Measurements from ENCODE around the gene ARID4A.
A peak's percentile ranks its signal among the peaks of the same experiment; 100 is the strongest.
"Not testable (repeated sequence)": the region's sequence is repeated elsewhere in the genome, so short reads cannot be mapped to it uniquely, and the experiment has no call there.

ARID4A gene

DNA sequence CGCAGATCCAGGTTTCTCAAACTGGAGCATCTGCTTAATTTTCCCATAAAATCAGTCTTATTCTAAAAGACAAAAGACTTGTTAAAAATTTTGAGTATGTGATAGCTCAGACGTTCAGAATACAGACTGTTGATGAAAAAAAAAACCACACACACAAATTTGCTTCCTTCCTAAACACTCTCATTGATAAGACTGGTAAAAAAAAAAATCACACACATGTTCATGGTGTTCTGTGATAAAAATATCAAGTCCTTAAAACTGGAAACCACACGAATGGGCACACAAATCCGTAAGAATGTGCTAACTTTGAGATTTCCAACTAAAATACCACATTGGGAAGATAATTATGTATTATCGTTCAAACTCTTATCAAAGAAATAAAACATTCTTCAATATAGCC, 6.7 kb upstream of the ARID4A start:
- no peak for DNase-seq (ENCODE audit: low read depth in 2 of 2)

GRCh38 chr14:58292187-58292586, 6.2 kb upstream of the ARID4A start:
- no peak for DNase-seq (ENCODE audit: low read depth in 2 of 2)

DNA sequence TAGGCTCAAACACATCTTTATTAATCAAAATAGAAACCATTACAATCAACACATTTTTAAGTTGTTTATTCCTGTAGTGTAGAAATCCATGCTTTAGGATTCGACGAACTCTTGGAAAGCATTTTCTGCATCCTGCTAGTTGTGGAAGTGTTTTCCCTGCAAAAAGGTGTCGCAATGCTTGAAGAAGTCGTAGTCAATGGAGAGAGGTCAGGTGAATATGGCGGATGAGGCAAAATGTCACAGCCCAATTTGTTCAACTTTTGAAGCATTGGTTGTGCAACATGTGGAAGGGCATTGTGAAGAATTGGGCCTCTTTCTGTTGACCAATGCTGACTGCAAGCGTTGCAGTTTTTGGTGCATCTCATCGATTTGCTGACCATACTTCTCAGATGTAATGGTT, 4.2 kb upstream of the ARID4A start:
- no peak for DNase-seq (ENCODE audit: low read depth in 2 of 2)

DNA sequence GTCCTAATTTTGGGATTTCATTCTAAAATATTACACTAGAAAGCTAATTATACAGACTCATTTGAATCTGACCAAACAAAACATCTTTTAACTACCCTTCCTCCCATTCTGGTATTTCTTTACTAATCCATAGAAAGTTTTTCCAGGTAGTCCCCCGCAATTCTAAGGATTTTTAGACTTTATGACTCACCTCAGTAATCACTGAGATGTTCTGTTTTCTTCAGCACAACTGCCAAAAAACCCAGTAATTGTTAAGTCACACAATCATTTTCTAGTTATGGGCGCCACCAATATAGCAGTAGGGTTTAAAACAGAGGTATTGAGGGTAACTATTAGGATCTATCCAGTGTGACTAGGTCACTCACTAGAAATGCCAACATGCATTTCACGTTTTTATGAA, 1.6 kb upstream of the ARID4A start:
- DNase-seq (ENCODE audit: low read depth in 2 of 2), result no peak

DNA sequence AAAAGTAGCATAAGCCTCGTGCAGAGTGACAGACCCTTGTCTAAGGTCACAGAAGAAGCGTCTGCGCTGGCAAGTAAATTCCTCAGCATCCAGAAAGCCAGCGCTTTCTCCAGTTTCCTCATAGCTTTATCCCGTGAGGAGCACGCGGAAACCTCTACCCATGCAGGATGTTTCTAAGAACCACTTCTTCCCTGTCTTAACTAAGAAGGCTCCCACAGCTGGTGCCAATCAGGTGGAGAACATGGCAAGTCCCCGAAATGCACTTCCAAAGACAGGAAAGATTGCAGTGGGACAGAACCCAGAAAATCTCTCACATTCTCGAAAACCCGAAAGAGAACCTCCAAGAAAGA, 968 bp upstream of the ARID4A start:
- DNase-seq (ENCODE audit: low read depth in 2 of 2), result peak in 1 of 2 donors; percentile 2

GRCh38 chr14:58297762-58298476, 436 bp upstream of the ARID4A start:
- peak; percentile 96 to 98 for DNase-seq (ENCODE audit: low read depth in 2 of 2)

GRCh38 chr14:58299401-58300330, 1.3 kb downstream of the ARID4A start:
- DNase-seq (ENCODE audit: low read depth in 2 of 2), result no peak

- no peak for DNase-seq (ENCODE audit: low read depth in 2 of 2)
Observed at GRCh38 chr14:58301416-58301815, 3.1 kb downstream of the ARID4A start.

DNA sequence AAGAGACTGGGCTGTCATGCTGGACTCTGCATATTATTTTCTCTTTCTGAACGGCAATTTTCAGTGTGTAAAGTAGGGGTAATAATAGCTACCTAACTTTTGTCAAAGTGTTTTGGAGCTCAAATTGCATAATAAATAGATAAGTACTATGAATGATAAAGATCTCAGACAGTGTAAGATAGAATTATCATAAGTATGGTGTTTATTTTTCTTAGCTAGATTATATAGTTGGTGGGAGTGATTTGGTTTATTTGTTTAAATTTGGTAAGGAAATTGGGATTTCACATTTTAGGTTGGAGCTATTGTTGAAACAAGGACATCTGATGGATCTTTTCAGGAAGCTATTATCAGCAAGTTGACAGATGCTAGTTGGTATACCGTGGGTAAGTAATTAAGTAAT, 7.4 kb downstream of the ARID4A start:
- DNase-seq (ENCODE audit: low read depth in 2 of 2), result no peak

DNA sequence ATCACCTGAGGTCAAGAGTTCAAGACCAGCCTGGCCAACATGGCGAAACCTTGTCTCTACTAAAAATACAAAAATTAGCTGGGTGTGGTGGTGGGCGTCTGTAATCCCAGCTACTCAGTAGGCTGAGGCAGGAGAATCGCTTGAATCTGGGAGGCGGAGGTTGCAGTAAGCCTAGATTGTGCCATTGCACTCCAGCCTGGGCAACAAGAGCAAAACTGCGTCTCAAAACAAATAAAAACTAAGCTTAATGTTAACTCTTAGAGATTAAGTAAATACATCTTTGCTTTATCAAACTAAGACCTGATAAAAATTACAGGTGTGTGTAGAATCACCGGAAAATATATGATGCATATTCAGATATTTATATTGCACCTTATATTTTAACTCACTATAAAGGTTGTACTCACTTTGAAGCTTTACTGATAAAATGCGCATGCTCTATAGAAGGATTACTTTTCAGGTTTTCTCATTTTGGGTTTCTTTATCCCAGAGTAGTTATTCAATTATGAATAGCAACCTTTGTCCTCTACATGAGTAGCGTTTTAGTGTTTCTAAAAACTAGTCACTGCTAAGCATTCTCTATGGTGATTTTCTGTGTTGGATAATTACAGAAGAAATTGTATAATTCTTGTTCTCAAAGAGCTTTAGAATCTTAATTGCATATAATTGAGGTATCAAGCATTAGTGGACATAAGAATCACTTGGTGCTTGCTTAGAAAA, 9.4 kb downstream of the ARID4A start:
- DNase-seq (ENCODE audit: low read depth in 2 of 2), result no peak

DNA sequence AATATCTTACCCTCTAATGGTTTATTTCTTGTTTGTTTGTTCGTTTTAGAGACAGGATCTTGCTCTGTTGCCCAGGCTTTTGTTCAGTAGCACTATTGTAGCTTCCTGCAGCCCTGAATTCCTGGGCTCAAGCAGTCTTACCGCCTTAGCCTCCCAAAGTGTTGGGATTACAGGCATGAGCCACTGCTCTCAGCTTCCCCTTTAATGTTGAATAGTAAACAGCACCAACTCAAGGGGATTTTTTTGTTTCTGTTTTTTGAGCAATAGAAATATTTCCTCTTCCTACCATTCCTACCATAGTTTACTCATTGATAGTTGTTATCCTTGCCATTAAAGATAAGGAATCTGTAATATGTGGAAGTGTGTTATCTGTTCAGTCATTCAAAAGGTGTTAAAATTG, 10.7 kb downstream of the ARID4A start:
- no peak for DNase-seq (ENCODE audit: low read depth in 2 of 2)

GRCh38 chr14:58313699-58314098, 15.3 kb downstream of the ARID4A start:
- no peak for DNase-seq (ENCODE audit: low read depth in 2 of 2)

- DNase-seq (ENCODE audit: low read depth in 2 of 2), result no peak
Observed at GRCh38 chr14:58315606-58316005, 17.3 kb downstream of the ARID4A start.

- no peak for DNase-seq (ENCODE audit: low read depth in 2 of 2)
Observed at GRCh38 chr14:58327019-58327418, 28.7 kb downstream of the ARID4A start.

DNA sequence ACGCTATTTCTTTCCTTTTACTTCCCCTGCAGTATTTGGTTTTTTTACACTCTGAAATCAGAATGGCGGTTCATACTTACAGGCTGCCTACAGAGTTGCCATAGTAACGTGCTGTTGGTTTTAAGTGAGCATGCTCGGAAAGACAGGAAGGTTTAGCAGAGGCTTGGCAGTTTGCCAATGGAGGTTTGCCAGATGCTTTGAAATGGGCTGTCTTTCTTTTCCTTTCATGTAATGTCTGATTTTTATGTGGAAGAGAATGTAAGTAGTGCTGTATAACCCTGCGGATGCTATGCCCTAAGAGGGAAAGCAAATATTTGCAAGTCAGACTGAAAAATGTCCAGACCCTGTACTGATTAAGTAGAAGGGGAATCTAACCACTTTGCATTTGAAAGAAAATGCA, 32.8 kb downstream of the ARID4A start:
- peak; percentile 53 to 84 for DNase-seq (ENCODE audit: low read depth in 2 of 2)

GRCh38 chr14:58332561-58332960, 34.2 kb downstream of the ARID4A start:
- no peak for DNase-seq (ENCODE audit: low read depth in 2 of 2)

- DNase-seq (ENCODE audit: low read depth in 2 of 2), result not testable (repeated sequence)
Observed at GRCh38 chr14:58339666-58340065, 41.3 kb downstream of the ARID4A start.

GRCh38 chr14:58341152-58341748, 42.9 kb downstream of the ARID4A start:
- DNase-seq (ENCODE audit: low read depth in 2 of 2), result no peak

- DNase-seq (ENCODE audit: low read depth in 2 of 2), result not testable (repeated sequence)
Observed at GRCh38 chr14:58343535-58343934, 45.2 kb downstream of the ARID4A start.

DNA sequence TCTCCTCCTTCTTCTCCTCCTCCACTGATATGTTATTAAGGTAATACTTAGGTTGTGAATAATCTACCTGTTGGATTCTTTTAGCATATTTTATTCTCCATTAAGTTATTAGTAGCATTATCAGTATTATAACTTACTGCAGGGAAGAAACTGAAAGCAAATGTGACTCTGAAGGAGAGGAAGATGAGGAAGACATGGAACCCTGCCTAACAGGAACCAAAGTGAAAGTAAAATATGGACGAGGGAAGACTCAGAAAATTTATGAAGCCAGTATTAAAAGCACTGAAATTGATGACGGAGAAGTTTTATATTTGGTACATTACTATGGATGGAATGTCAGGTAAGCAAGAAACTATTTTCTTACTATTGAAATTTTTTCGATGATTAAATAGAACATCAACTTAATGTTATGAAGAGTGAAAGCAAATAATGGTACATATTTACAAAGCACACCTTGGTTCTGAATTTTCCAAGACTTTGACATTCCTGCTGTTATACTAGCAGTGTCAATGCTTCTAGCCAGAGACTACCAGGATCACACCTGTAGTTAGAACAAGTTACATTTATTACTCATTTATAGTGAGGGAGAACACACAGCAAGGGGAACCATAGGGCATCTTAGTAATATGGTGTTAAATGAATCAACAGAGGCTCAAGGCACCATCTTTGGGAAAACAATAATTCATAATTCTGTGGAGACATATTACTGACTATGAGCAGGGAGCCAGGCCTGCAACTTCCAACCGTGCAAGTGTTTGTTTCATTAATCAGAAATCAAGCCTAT, 55.4 kb downstream of the ARID4A start:
- no peak for DNase-seq (ENCODE audit: low read depth in 2 of 2)

DNA sequence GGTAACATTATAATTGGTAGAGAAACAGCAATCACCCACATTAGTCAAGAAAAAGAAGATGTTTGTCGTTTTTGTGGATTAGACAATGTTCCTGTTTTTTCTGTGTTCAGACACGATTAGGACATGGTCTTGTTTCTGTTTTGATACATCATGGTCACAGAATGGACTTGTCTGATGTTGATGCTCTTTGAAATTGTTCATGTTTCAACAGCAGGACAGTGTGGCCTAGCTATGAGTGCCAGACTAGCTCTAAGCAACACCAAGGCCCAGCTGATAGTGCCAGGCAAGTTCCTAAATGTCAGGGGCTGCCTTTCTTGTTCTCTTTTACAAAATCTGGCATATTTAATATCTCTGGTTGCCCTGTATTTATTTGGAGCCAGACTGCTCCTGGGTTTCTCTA, 56.5 kb downstream of the ARID4A start:
- no peak for DNase-seq (ENCODE audit: low read depth in 2 of 2)
